ENCODE measurements around the gene SRF. TPM values are rescaled to one million over a fixed set of nuclear protein-coding genes. Genes with fewer than 3 reads are reported as not detected.

Gene SRF
- total RNA-seq, 2 experiments from 2014 or later = 22.8 to 23.7 TPM

- H3K27ac Mint-ChIP-seq = peak overlapping the region; percentile 85
- no peaks in the 10 kb centered on the region for H3K27me3 ChIP-seq (ENCODE audit: control insufficient read depth in 1 of 2, insufficient read depth in 2 of 2, low read length in 2 of 2)
- H3K27ac ChIP-seq (ENCODE audit: low read depth in 1 of 2, low read length in 2 of 2) = peak overlapping the region in 1 of 2 donors; percentile 56
- peaks cover 38% of the 10 kb centered on the region for H3K4me1 Mint-ChIP-seq (ENCODE audit: low read depth)
- peaks cover 5% of the 10 kb centered on the region for H3K36me3 Mint-ChIP-seq (ENCODE audit: low read depth)
- peaks cover 3% of the 10 kb centered on the region for H3K36me3 ChIP-seq (ENCODE audit: insufficient read depth, low read length)
- ChIA-PET POLR2A (interaction anchor here (0.7 to 2.3 kb wide), 10 partner anchors 8 to 154 kb away, joined by 3 to 10 read pairs (median 6); partner anchors contain the start of genes CUL9 and ZNF318), CTCF (interaction anchor here (0.5 to 2.0 kb wide), 18 partner anchors 8 to 1714 kb away, joined by 3 to 18 read pairs (median 6); partner anchors contain the start of genes ABCC10, CRIP3, CUL9 and TTBK1)
- H3K4me3 ChIP-seq (ENCODE audit: low read length) = peak overlapping the region; percentile 68
- peak overlapping the region; percentile 93 for H3K4me3 Mint-ChIP-seq
- DNase-seq = no peak
- peaks cover 39% of the 10 kb centered on the region for H3K4me1 ChIP-seq (ENCODE audit: insufficient read depth, low read length)
- H3K9me3 ChIP-seq (ENCODE audit: control insufficient read depth in 1 of 2, insufficient read depth in 1 of 2, low read length in 2 of 2) = no peaks in the 10 kb centered on the region
- peaks cover 6% of the 10 kb centered on the region for H3K27me3 Mint-ChIP-seq
- intact Hi-C loops (cut with DNase I, micrococcal nuclease) = loop anchor here in 1 of 2 experiments (1.0 to 2.0 kb wide), 2 partner anchors 48 to 57 kb away; partner anchors contain the start of gene CUL9
- ATAC-seq (ENCODE audit: poor library complexity) = no peak
- no peaks in the 10 kb centered on the region for H3K9me3 Mint-ChIP-seq
- TF ChIP-seq CTCF (IDR thresholded peaks at IDR 0.05) = no peak
These were observed 58.9 kb downstream of the SRF start for GRCh38 chr6:43229803-43230620.

- Histone ChIP-seq H3K36me3 (ENCODE audit: insufficient read depth, low read length) (no peaks in the 10 kb centered on the region), H3K9me3 (ENCODE audit: control insufficient read depth in 1 of 2, insufficient read depth in 1 of 2, low read length in 2 of 2) (no peaks in the 10 kb centered on the region), H3K27ac (ENCODE audit: low read depth in 1 of 2, low read length in 2 of 2) (no peak overlapping the region), H3K27me3 (ENCODE audit: control insufficient read depth in 1 of 2, insufficient read depth in 2 of 2, low read length in 2 of 2) (no peaks in the 10 kb centered on the region), H3K4me1 (ENCODE audit: insufficient read depth, low read length) (peaks cover 29% of the 10 kb centered on the region), H3K4me3 (ENCODE audit: low read length) (no peak overlapping the region)
- peak overlapping the region; percentile 70 for H3K4me3 Mint-ChIP-seq
- no peaks in the 10 kb centered on the region for H3K9me3 Mint-ChIP-seq
- H3K27me3 Mint-ChIP-seq = peaks cover 6% of the 10 kb centered on the region
- intact Hi-C loops (cut with DNase I, micrococcal nuclease) = no loop called here
- no peak for DNase-seq
- H3K36me3 Mint-ChIP-seq (ENCODE audit: low read depth) = no peaks in the 10 kb centered on the region
- peak overlapping the region; percentile 45 for H3K27ac Mint-ChIP-seq
- H3K4me1 Mint-ChIP-seq (ENCODE audit: low read depth) = peaks cover 29% of the 10 kb centered on the region
- ATAC-seq (ENCODE audit: poor library complexity) = no peak
- CTCF ChIA-PET = interaction anchor here (1.6 kb wide), 1 partner anchor 25 kb away, joined by 4 read pairs; no protein-coding TSS in a partner anchor
- POLR2A ChIA-PET = no interaction called here
- no peak for TF ChIP-seq CTCF (IDR thresholded peaks at IDR 0.05)
These were observed 60.0 kb downstream of the SRF start for GRCh38 chr6:43231053-43231452.

Other genes with a start within 250 kb of the SRF start
- 10 to 100 TPM; 41.2 to 43.8 TPM for gene CNPY3, start 241.8 kb upstream of the SRF start, total RNA-seq
- 1 to 10 TPM; 1.2 to 2.1 TPM for gene GNMT, start 210.5 kb upstream of the SRF start, total RNA-seq
- 10 to 100 TPM; 12.8 to 13.6 TPM for gene PEX6, start 192.1 kb upstream of the SRF start, total RNA-seq
- gene PPP2R5D, start 186.7 kb upstream of the SRF start, total RNA-seq = 10 to 100 TPM; 15.3 to 17.5 TPM
- 10 to 100 TPM; 13.6 to 17.0 TPM for gene MEA1, start 157.3 kb upstream of the SRF start, total RNA-seq
- 10 to 100 TPM; 21.0 to 22.3 TPM for gene KLHDC3, start 157.0 kb upstream of the SRF start, total RNA-seq
- gene RRP36, start 149.6 kb upstream of the SRF start, total RNA-seq = 10 to 100 TPM; 17.2 to 17.7 TPM
- gene CUL7, start 117.4 kb upstream of the SRF start, total RNA-seq = 1 to 10 TPM; 5.9 to 6.9 TPM
- 10 to 100 TPM; 42.8 to 48.0 TPM for gene MRPL2, start 111.8 kb upstream of the SRF start, total RNA-seq
- 10 to 100 TPM; 39.6 to 40.8 TPM for gene KLC4, start 111.6 kb upstream of the SRF start, total RNA-seq
- 1 to 10 TPM; 1.2 to 1.6 TPM for gene PTK7, start 95.0 kb upstream of the SRF start, total RNA-seq
- gene CUL9, start 10.9 kb downstream of the SRF start, total RNA-seq = 10 to 100 TPM; 75.5 to 79.2 TPM
- gene DNPH1, start 58.2 kb downstream of the SRF start, total RNA-seq = 10 to 100 TPM; 27.3 to 30.6 TPM
- not detected for gene TTBK1, start 72.2 kb downstream of the SRF start, total RNA-seq
- gene SLC22A7, start 127.0 kb downstream of the SRF start, total RNA-seq = not detected
- gene CRIP3, start 137.6 kb downstream of the SRF start, total RNA-seq = 1 to 10 TPM; 1.8 to 2.0 TPM
- gene ZNF318, start 198.4 kb downstream of the SRF start, total RNA-seq = 10 to 100 TPM; 20.4 TPM